GM21529 (cell line): ENCODE results near the gene MCM5.
"Not testable (repeated sequence)": the region's sequence is repeated elsewhere in the genome, so short reads cannot be mapped to it uniquely, and the experiment has no call there.

Experiments used
- ATAC-seq: cut with Tn5 transposase; IDR thresholded peaks from one replicate; pipeline ENCODE4 v1.9.1; 2021; ENCODE audit not compliant: unreplicated experiment

MCM5 gene

DNA sequence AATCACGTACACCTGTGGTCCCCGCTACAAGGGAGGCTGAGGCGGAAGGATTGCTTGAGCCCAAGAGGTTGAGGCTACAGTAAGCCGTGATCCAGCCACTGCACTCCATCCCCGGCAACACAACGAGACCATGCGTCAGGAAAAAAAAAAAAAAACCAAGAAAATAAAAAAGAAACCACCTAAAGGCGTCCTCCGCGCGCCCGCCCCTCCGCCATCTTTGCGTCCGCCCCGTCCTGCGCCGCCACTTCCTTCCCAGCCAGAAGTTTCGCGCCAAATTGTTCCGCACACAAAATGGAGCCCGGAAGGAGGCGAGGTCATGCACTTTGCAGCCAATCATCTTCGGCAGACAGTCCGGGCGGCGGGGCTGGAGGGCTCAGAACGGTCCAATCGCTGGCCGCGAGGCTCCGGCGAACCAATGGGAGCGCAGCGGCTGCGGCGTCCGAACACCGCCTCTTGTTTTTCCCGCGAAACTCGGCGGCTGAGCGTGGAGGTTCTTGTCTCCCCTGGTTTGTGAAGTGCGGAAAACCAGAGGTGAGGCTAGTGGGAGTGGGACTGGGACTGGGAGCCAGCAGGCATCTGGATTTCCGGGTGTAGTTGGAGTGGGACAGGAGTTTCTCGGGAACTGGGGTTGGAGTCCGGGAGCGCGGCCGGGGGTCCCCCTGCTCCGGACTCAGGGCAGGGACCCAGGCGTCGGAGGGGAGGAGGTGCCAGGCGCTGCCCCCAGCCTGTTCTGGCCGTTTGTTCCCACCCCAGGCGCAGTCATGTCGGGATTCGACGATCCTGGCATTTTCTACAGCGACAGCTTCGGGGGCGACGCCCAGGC is at the start of gene MCM5:
Gene MCM5 (plus strand): TSS at position 463 of the 823 bp plus-strand sequence. CDS start 299 bp downstream, at position 762.
- ATAC-seq = peak; percentile 93

DNA sequence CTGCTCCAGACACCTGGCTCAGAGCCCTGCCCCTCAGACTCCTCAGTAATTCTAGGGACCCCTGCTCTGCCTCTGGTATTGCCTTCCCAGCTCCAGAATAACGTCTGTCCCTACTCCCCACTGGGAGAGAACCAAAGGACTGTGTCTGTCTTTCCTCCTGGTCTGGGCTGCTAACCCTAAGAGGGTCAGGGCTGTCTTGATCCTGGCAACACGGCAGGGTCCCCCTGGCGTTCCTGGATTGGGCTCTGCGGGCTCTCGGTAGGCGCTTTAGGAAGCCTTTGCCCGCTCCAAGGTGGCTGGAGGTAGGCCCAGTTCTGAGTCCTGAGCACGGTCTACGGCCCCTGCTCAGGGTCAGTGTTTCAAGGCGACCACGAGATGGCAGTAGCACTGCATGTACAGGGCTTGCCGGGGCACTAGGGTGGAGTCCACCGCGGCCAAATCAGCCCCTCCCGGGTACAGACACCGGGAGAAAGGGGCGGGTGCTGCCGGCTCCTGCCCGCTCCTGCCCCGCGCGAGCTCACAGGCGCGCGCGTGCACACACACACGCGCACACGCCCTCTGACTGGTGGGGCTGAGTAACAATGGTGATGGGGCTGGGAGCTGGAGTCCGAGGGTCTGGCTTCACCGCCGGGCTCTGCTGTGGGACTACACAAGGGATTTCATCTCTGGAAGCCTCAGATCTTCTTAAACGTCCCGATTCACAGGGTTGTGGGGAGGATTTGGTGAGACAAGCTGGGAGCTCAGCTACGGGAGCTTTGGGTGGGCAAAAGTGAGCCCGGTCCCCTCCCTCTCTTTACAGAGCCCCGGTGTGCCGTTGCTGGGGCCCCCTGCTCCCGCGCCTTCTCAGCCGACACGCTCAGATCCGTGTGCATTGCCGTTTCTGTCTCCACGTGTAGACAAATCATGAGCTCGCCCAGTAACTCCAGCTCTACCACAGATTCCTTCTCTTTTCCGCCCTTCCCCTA is 49.1 kb upstream of the MCM5 start:
- ATAC-seq = peak; percentile 74

GRCh38 chr22:35352214-35353111 is 47.5 kb upstream of the MCM5 start:
- ATAC-seq = no peak

DNA sequence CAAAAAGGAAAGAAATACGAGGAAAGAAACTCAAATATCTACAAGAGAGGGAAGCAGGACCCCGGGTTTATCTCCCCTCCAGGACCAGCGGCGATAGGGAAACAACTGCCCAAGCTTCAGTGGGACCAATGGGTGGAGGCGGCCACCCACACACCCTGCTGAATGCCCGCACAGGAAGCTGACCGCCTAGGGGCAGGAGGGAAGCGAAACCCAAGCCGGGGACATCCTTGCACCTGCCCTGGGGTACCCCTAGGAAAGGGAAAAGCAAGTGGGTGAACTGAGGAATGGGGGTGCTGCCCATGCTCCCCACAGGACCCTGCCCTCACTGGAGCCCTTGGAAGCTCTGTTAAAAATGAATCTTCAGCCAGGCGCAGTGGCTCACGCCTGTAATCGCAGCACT is 46.6 kb upstream of the MCM5 start:
- no peak for ATAC-seq

DNA sequence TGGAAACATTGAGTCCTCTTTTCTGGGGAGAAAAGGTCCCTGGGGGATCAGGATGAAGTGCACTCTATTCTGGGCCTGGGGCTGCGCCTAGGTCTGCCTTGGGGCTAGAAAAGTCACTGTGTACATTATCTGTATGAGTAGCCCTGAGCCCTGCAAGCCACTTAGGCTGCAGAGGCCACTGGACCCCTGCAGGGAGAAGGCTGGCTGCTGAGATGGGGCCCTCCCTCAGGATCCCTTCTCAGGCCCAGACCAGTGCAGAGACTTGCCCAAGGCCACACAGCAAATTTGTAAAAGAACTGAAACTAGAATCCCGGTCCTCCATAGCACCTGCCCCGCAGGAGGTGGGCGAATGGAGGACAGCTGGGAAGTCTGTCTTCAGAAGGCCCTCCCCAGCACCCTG is 45.9 kb upstream of the MCM5 start:
- ATAC-seq = no peak

DNA sequence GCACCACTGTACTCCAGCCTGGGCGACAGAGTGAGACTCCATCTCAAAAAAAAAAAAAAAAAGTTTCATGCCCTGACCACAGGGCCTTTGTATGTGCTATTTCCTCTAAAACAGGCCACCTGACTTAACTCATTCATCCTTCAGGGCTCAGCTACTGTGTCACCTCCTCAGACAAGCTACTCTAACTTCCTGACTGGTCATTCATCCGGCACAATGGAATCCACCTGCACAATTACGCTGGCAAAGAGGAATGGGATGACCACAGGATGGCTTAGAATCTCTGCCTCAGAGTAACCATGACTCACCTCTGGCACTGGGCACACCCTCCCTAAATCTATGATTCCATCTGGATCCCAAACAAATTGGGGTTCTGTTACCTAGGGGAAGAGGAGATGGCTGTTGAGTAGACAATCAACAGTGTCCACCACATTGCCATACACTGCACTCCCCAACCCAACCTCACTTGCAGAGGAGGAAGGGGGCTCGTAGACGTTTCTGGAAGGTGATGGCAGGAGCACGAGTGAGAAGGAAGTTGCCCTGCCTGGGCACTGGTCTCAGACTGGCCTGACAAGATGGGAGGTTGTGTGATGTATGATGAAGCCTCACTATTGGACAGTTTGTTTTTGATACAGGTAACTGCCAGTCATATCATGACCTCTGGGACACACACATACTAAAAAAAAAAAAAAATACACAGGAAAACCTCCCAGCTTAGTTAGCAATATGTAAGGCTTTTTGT is 41.9 kb upstream of the MCM5 start:
- ATAC-seq = no peak

- ATAC-seq = no peak
Measured at GRCh38 chr22:35359380-35360065, 40.4 kb upstream of the MCM5 start.

GRCh38 chr22:35361001-35361558 is 38.9 kb upstream of the MCM5 start:
- no peak for ATAC-seq

- no peak for ATAC-seq
Measured at GRCh38 chr22:35363566-35364086, 36.3 kb upstream of the MCM5 start.

DNA sequence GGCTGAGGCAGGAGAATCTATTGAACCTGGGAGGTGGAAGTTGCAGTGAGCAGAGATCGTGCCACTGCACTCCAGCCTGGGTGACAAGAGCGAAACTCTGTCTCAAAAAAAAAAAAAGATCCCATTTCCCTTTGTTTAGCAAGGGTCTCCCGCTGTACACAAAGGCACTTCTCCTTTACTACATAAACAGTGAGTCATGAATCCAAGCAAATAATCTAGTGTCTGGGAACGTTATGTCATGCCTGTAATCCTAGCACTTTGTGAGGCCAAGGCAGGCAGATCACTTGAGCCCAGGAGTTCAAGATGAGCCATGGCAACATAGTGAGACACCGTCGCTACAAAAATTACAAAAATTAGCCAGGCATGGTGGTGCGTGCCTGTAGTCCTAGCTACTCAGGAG is 35.7 kb upstream of the MCM5 start:
- not testable (repeated sequence) for ATAC-seq

GRCh38 chr22:35367331-35367886 is 32.5 kb upstream of the MCM5 start:
- ATAC-seq = no peak

DNA sequence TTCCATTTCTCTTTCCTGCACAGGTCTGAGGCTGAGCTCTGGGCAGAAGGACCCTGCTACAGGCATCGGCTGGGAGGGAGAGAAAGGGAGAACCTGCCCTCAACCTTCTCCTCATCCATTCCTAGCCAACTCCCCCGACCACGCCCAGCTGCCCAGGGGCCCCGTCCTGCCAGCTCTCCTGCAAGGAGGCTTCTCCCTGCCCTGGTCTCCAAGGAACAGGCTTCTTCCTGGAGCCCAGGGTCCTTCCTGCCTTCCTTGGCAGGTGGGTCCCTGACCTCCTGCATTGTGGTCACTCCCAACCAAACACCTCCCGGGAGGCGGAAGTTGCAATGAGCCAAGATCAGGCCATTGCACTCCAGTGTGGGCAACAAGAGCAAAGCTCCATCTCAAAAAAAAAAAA is 31.6 kb upstream of the MCM5 start:
- no peak for ATAC-seq

DNA sequence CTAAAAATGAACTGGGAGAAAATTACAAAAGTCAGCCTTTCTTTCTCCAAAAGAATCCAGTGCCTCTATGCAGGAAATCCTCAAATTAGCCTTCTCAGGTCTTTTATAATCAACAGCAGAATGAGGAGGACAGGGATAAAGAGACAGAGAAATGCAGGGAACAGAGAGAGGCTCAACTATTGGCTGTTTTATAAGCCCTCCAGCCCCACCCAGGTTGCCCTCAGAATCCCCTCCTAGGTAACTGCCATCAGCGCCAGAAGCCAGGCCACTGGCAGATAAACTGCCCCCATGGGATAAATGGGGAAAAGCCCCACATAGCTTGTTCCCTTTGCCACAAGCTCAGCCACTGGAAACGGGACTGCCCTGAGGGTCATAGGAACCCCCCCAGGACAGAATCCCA is 29.9 kb upstream of the MCM5 start:
- ATAC-seq = no peak

DNA sequence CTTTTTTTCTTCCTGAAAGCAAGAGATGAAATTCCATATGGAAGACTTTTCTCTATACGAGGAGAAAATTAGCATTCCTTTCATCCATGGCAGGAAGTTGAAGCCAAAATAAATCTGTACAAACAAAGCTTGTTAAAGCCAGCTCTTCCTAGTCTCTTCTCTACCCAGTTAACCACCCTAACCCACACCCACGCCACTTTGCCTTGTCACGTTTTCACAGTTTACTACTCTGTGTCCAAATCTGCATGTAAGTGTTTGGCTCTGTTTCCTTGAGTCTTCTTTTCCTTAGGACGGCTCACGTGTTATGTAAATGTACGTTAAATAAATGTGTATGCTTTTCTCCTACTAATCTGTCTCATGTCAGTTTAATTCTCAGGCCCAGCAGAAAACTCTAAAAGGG is 26.2 kb upstream of the MCM5 start:
- ATAC-seq = no peak

GRCh38 chr22:35375031-35375430 is 24.9 kb upstream of the MCM5 start:
- ATAC-seq = no peak

- no peak for ATAC-seq
Measured at GRCh38 chr22:35375526-35375925, 24.4 kb upstream of the MCM5 start.

- peak; percentile 67 for ATAC-seq
Measured at GRCh38 chr22:35376728-35377472, 23.0 kb upstream of the MCM5 start.

- ATAC-seq = no peak
Measured at GRCh38 chr22:35377735-35378134, 22.2 kb upstream of the MCM5 start.
